Inflammatory macrophage (primary cell): ENCODE data around the gene DPPA3.
A peak's percentile ranks its signal among the peaks of the same experiment; 100 is the strongest.
"Not testable (repeated sequence)": the region's sequence is repeated elsewhere in the genome, so short reads cannot be mapped to it uniquely, and the experiment has no call there.

Experiments used
- DNase-seq, 2 donors: peaks; one replicate each; pipeline ENCODE4 v3.0.0-alpha.2; 2020 to 2022

The DPPA3 gene

GRCh38 chr12:7731486-7731885, 20.3 kb downstream of the DPPA3 start:
- DNase-seq = no peak

- DNase-seq = no peak
Measured at GRCh38 chr12:7732993-7733392, 21.8 kb downstream of the DPPA3 start.

GRCh38 chr12:7747246-7747645, 36.0 kb downstream of the DPPA3 start, which contains the start of gene CLEC4C:
TSS of gene CLEC4C (minus strand) at chr12:7747375. CDS start at chr12:7747348, 27 bp downstream.
- DNase-seq = peak; percentile 55 to 76

GRCh38 chr12:7748852-7749251, 37.6 kb downstream of the DPPA3 start:
- no peak for DNase-seq

- no peak for DNase-seq
Measured at GRCh38 chr12:7749442-7749841, 38.2 kb downstream of the DPPA3 start.

- no peak for DNase-seq
Measured at GRCh38 chr12:7750350-7750749, 39.1 kb downstream of the DPPA3 start.

- DNase-seq = no peak
Measured at GRCh38 chr12:7751394-7751793, 40.2 kb downstream of the DPPA3 start.

- not testable (repeated sequence) for DNase-seq
Measured at GRCh38 chr12:7751941-7752922, 41.0 kb downstream of the DPPA3 start.

- not testable (repeated sequence) for DNase-seq
Measured at GRCh38 chr12:7755668-7756067, 44.4 kb downstream of the DPPA3 start.

GRCh38 chr12:7756993-7757392, 45.8 kb downstream of the DPPA3 start:
- DNase-seq = no peak

- peak in 1 of 2 donors; percentile 5 for DNase-seq
Measured at GRCh38 chr12:7758766-7759140, 47.5 kb downstream of the DPPA3 start.
